ENCODE measurements around the gene NOTCH2. TPM values are rescaled to one million over a fixed set of nuclear protein-coding genes. Genes with fewer than 3 reads are reported as not detected.

The NOTCH2 gene
- total RNA-seq, 2 experiments from 2014 or later = 45.6 to 53.5 TPM

- ChIA-PET POLR2A (no interaction called here), CTCF (no interaction called here)
Observed at GRCh38 chr1:119912963-119913362, 156.5 kb downstream of the NOTCH2 start.

- CTCF ChIA-PET = no interaction called here
- POLR2A ChIA-PET = no interaction called here
Observed at GRCh38 chr1:119911775-119912174, 157.7 kb downstream of the NOTCH2 start.

- POLR2A ChIA-PET = no interaction called here
- CTCF ChIA-PET = no interaction called here
Observed at GRCh38 chr1:119910618-119911017, 158.8 kb downstream of the NOTCH2 start.

- ChIA-PET POLR2A (no interaction called here), CTCF (no interaction called here)
Observed at GRCh38 chr1:119909890-119910596, 159.4 kb downstream of the NOTCH2 start.

GRCh38 chr1:119908661-119909060, 160.8 kb downstream of the NOTCH2 start:
- CTCF ChIA-PET = no interaction called here
- POLR2A ChIA-PET = no interaction called here

GRCh38 chr1:119906927-119907652, 162.4 kb downstream of the NOTCH2 start:
- ChIA-PET POLR2A (no interaction called here), CTCF (interaction anchor here (0.7 kb wide), 1 partner anchor 13 kb away, joined by 3 read pairs; no protein-coding TSS in a partner anchor)

- POLR2A ChIA-PET = no interaction called here
- CTCF ChIA-PET = no interaction called here
Observed at GRCh38 chr1:119903443-119903835, 166.0 kb downstream of the NOTCH2 start.

- ChIA-PET CTCF (no interaction called here), POLR2A (no interaction called here)
Observed at GRCh38 chr1:119902775-119903442, 166.6 kb downstream of the NOTCH2 start.

GRCh38 chr1:119898981-119899720, 170.3 kb downstream of the NOTCH2 start:
- ChIA-PET CTCF (no interaction called here), POLR2A (no interaction called here)

- CTCF ChIA-PET = no interaction called here
- POLR2A ChIA-PET = no interaction called here
Observed at GRCh38 chr1:119898530-119898929, 170.9 kb downstream of the NOTCH2 start.

GRCh38 chr1:119896303-119896702, 173.2 kb downstream of the NOTCH2 start, which contains the start of gene ADAM30:
Gene ADAM30 (minus strand): TSS chr1:119896515. CDS start chr1:119896336, 179 bp downstream.
- POLR2A ChIA-PET = no interaction called here
- CTCF ChIA-PET = interaction anchor here (1.5 kb wide), 1 partner anchor 10 kb away, joined by 3 read pairs; no protein-coding TSS in a partner anchor

GRCh38 chr1:119895102-119895501, 174.4 kb downstream of the NOTCH2 start:
- CTCF ChIA-PET = interaction anchor here (1.5 kb wide), 1 partner anchor 9 kb away, joined by 3 read pairs; no protein-coding TSS in a partner anchor
- POLR2A ChIA-PET = no interaction called here

GRCh38 chr1:119893827-119894700, 175.4 kb downstream of the NOTCH2 start:
- ChIA-PET POLR2A (no interaction called here), CTCF (interaction anchor here (0.8 kb wide), 1 partner anchor 13 kb away, joined by 3 read pairs; no protein-coding TSS in a partner anchor)

- POLR2A ChIA-PET = no interaction called here
Observed at GRCh38 chr1:119893238-119893791, 176.1 kb downstream of the NOTCH2 start.

GRCh38 chr1:119891386-119891785, 178.1 kb downstream of the NOTCH2 start:
- ChIA-PET CTCF (no interaction called here), POLR2A (no interaction called here)

More at GRCh38 chr1:119893238-119893791, 176.1 kb downstream of the NOTCH2 start:
- CTCF ChIA-PET = no interaction called here

GRCh38 chr1:119888476-119888875, 181.0 kb downstream of the NOTCH2 start:
- CTCF ChIA-PET = no interaction called here

GRCh38 chr1:119887427-119887826, 182.0 kb downstream of the NOTCH2 start:
- CTCF ChIA-PET = no interaction called here
- POLR2A ChIA-PET = no interaction called here

More at GRCh38 chr1:119888476-119888875, 181.0 kb downstream of the NOTCH2 start:
- POLR2A ChIA-PET = no interaction called here

GRCh38 chr1:119885903-119886783, 183.3 kb downstream of the NOTCH2 start:
- ChIA-PET CTCF (interaction anchor here (0.6 to 1.0 kb wide), 4 partner anchors 10 to 64 kb away, joined by 3 to 5 read pairs (median 3); partner anchors contain the start of gene ADAM30), POLR2A (no interaction called here)

Data from activated CD8-positive, alpha-beta memory T cell treated with anti-CD3 and anti-CD28 coated beads for 36 hours (primary cell).